Measurements from ENCODE around the gene TMEM126A.

Gene TMEM126A

DNA sequence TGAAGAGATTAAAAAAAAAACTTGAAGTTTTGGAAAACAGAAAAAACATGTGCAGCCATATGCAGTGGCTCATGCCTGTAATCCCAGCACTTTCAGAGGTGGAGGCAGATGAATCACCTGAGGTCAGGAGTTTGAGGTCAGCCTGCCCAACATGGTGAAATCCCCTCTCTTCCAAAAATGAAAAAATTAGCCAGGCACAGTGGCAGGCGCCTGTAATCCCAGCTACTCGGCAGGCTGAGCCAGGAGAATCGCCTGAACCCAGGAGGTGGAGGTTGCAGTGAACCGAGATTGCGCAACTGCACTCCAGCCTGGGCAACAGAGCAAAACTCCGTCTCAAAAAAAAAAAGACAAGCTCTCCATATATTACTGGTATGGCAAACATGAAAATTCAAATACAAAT is 28.3 kb upstream of the TMEM126A start:
- no peak overlapping the region for H3K27ac ChIP-seq
- H3K27me3 ChIP-seq: peaks cover 5% of the 10 kb centered on the region
- no peaks in the 10 kb centered on the region for H3K4me1 ChIP-seq (ENCODE audit: control insufficient read depth in 1 of 2, insufficient read depth in 1 of 2, low read depth in 1 of 2, low read length in 1 of 2)
- TF ChIP-seq, protein P1, sequence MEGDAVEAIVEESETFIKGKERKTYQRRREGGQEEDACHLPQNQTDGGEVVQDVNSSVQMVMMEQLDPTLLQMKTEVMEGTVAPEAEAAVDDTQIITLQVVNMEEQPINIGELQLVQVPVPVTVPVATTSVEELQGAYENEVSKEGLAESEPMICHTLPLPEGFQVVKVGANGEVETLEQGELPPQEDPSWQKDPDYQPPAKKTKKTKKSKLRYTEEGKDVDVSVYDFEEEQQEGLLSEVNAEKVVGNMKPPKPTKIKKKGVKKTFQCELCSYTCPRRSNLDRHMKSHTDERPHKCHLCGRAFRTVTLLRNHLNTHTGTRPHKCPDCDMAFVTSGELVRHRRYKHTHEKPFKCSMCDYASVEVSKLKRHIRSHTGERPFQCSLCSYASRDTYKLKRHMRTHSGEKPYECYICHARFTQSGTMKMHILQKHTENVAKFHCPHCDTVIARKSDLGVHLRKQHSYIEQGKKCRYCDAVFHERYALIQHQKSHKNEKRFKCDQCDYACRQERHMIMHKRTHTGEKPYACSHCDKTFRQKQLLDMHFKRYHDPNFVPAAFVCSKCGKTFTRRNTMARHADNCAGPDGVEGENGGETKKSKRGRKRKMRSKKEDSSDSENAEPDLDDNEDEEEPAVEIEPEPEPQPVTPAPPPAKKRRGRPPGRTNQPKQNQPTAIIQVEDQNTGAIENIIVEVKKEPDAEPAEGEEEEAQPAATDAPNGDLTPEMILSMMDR (IDR thresholded peaks at IDR 0.05): no peak
- no peak overlapping the region for H3K4me3 ChIP-seq (ENCODE audit: low read depth in 1 of 2, low read length in 1 of 2)
- H3K9me3 ChIP-seq: no peaks in the 10 kb centered on the region
- H3K36me3 ChIP-seq: no peaks in the 10 kb centered on the region

DNA sequence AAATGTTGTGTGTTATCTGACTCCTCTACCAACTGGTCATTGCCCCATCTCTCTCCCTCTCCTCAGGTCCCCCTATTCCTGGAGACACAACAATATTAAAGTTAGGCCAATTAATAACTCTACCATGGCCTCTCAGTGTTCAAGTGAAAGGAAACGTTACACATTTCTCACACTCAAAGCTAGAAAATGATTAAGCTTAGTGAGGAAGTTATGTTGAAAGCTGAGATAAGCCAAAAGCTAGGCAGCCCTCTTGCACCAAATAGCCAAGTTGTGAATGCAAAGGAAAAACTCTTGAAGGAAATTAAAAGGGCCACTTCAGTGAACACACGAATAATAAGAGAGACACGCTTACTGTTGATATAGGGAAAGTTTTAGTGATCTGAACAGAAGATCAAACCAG is 27.5 kb upstream of the TMEM126A start:
- Histone ChIP-seq H3K4me3 (ENCODE audit: low read depth in 1 of 2, low read length in 1 of 2) (no peak overlapping the region), H3K4me1 (ENCODE audit: control insufficient read depth in 1 of 2, insufficient read depth in 1 of 2, low read depth in 1 of 2, low read length in 1 of 2) (no peaks in the 10 kb centered on the region), H3K27ac (no peak overlapping the region), H3K36me3 (no peaks in the 10 kb centered on the region), H3K9me3 (no peaks in the 10 kb centered on the region), H3K27me3 (peaks cover 13% of the 10 kb centered on the region)
- TF ChIP-seq, protein P1 (IDR thresholded peaks at IDR 0.05): no peak

DNA sequence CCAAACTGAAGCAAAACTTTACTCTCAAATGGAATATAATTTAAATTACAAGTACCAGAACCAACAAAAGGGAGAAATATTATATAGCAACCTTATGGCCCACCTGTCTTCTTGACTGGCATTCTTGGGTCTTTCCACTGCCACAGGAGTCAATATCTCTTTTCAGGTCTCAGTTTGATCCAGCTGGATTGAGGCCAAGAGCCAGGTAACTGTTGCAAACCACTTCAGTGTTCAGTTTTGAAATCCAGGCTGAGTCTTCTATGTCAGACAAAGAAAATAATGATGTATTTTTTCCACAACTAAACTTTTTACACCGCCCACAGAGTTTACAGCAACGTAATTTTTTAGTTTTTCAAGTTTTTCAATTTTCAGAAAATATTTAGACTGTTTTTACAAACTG is 21.3 kb upstream of the TMEM126A start:
- Histone ChIP-seq H3K27me3 (peaks cover 19% of the 10 kb centered on the region), H3K9me3 (no peaks in the 10 kb centered on the region), H3K4me3 (ENCODE audit: low read depth in 1 of 2, low read length in 1 of 2) (no peak overlapping the region), H3K27ac (no peak overlapping the region), H3K36me3 (no peaks in the 10 kb centered on the region), H3K4me1 (ENCODE audit: control insufficient read depth in 1 of 2, insufficient read depth in 1 of 2, low read depth in 1 of 2, low read length in 1 of 2) (peaks cover 17 to 20% of the 10 kb centered on the region in 2 experiments)
- TF ChIP-seq, protein P1 (IDR thresholded peaks at IDR 0.05): no peak

DNA sequence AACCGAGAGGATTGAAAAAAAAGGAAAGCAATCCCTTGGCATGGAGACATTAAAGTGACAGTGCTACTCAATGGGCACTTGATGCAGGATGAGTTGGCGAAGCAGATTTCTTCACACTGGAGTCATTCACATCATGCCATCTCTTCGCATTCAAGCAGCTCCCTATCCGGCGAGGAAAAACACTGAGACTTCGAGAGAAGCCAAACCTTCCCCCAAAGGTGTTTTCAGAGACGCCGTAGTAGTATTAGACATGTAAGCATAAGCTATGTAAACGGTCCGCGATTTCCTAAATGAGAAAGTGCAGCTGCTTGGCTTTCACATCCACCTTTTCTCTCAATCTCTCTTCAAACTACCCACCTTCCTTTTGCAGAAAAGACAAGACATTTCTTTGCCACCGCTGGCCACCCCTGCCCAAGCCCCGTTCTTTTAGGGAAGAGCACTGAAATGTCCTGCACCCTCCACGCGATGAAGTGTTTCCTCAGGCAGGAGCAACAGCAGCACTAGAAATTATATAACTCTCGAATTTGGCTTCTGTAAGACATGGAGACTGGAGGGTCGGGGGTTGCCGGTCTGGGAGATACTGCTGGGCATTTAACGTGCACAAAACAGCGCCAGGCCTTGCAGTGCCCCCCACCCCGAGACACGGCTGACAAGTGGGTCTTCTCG is 20.3 kb upstream of the TMEM126A start, which contains the start of gene DLG2:
TSS of gene DLG2 (minus strand) at position 13 of the 666 bp plus-strand sequence.
- H3K27ac ChIP-seq: peak within 1 kb of the TSS; percentile 86
- TF ChIP-seq, protein P1 (IDR thresholded peaks at IDR 0.05): no peak
- peaks cover 17 to 20% of the 10 kb centered on the region in 2 experiments for H3K4me1 ChIP-seq (ENCODE audit: control insufficient read depth in 1 of 2, insufficient read depth in 1 of 2, low read depth in 1 of 2, low read length in 1 of 2)
- H3K9me3 ChIP-seq: no peaks in the 10 kb centered on the region
- H3K4me3 ChIP-seq (ENCODE audit: low read depth in 1 of 2, low read length in 1 of 2): peak within 1 kb of the TSS; percentile 85 to 86
- H3K27me3 ChIP-seq: peaks cover 19% of the 10 kb centered on the region
- H3K36me3 ChIP-seq: no peaks in the 10 kb centered on the region

DNA sequence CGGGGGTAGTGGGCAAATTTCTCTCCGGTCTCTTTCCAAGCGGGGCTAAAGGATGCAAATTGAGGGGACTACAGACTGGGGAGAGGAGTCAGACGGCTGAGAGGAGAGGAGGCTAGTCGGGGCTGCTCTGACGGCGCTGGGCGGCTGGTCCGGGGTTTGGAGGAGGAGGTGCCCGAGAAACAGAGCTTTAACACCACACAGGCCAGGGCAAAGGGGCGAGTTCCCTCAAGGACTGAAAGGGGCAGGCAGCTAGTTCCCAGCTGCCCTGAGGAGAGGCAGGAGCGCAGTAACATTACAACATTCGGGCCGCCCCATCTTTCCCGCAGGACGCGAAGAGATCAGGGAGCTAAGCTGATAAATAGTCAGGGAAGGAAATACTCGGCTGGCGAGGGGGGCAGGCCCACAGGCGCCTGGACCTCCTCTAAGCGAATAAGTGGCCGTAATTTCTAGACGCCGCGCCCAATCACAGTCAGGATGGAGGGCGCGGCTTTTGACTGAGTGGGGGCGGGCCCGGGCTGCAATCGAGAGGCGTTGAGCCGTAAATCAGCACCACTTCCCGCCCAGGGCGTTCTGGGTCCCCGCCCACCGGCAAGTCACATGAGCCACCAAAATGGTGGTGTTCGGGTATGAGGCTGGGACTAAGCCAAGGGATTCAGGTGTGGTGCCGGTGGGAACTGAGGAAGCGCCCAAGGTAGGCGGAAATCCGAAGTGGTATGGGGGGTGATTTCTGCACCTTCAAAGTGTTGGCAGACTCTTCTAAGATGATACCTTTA is 19.6 kb upstream of the TMEM126A start, which contains the start of gene TMEM126B:
TSS of gene TMEM126B (plus strand) at position 596 of the 773 bp plus-strand sequence. CDS start at position 611, 15 bp downstream.
- H3K4me1 ChIP-seq (ENCODE audit: control insufficient read depth in 1 of 2, insufficient read depth in 1 of 2, low read depth in 1 of 2, low read length in 1 of 2): peaks cover 17 to 20% of the 10 kb centered on the region in 2 experiments
- H3K9me3 ChIP-seq: no peaks in the 10 kb centered on the region
- peaks cover 19% of the 10 kb centered on the region for H3K27me3 ChIP-seq
- H3K36me3 ChIP-seq: no peaks in the 10 kb centered on the region
- peak within 1 kb of the TSS; percentile 86 for H3K27ac ChIP-seq
- TF ChIP-seq, protein P1 (IDR thresholded peaks at IDR 0.05): no peak
- peak within 1 kb of the TSS; percentile 85 to 86 for H3K4me3 ChIP-seq (ENCODE audit: low read depth in 1 of 2, low read length in 1 of 2)
